EL (cell line): Measurements from ENCODE around the gene UCKL1.
"Not testable (repeated sequence)": the region's sequence is repeated elsewhere in the genome, so short reads cannot be mapped to it uniquely, and the experiment has no call there.

ENCODE experiments used
- DNase-seq: peaks from one replicate; pipeline ENCODE4 v3.0.0-alpha.2; 2016

UCKL1 gene

DNA sequence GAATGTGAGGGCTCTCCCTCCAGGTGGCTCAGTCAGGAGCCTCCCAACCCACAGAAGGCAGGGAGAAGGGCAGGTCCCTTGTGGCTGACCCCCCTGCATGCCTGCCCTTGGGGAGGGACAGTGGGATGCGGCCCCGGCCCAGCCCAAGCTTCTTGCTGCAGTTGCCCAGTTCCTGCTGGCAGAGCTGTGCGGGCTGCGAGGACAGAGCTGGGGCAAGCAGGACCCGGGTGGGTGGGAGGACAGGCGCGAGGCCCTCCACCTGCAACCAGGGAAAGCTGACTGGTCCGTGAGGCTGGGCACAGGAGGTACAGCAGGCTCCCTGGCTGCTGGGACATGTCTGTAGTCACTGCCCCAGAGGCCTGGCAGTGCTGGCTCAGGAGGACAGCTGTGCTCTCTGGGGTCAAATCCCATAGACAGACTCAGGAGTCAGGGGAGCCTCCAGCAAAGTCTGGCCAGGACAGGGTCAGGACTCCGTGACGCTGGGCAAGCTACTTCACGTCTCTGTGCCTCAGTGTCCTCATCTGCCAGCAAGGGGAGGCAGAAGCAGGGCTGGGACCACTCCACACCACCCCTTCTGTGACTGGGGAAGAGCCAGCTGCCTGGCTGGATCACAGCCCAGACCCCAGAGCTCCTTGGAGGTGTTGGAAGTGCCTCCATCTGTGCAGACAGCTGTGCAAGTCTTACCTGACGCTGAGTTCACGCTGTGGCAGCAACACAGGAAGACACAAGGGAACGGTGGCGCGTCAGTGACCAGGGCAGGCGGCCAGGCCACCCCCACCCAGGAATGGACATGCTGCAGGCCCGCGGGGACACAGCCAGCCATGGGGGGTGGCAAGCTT lies 13.0 kb downstream of the UCKL1 start:
- DNase-seq: no peak

DNA sequence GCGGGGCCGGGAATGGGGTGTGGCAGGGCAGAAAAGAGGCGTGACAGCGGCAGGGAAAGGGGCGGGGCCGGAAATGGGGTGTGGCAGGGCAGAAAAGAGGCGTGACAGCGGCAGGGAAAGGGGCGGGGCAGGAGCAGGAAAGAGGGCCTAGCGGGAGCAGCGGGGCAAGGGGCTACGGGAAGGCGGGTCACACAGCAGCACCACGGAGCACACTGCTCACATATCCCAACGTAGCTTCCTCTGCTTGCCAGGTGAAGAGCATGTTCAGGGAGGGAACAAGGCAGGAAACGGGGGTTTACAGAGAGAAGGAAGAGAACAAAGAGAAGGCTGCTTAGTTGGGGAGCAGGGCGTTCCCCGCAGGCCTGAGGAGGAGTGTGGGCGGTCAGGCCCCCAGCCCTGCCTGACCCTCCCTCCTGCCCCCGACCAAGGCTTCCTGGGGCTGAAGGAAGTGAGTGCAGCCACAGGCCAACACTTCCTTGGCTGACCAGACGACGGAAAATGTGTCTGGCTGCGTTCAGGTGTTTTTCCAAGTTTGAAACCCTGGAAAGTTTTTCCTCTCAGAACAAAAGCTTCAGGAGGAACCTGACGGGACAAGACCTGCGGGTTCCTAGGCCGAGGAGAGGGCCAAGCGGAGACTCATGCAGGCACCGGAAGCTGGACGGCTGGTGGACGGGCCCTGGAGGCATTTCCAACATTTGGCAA lies 13.8 kb downstream of the UCKL1 start:
- no peak for DNase-seq

DNA sequence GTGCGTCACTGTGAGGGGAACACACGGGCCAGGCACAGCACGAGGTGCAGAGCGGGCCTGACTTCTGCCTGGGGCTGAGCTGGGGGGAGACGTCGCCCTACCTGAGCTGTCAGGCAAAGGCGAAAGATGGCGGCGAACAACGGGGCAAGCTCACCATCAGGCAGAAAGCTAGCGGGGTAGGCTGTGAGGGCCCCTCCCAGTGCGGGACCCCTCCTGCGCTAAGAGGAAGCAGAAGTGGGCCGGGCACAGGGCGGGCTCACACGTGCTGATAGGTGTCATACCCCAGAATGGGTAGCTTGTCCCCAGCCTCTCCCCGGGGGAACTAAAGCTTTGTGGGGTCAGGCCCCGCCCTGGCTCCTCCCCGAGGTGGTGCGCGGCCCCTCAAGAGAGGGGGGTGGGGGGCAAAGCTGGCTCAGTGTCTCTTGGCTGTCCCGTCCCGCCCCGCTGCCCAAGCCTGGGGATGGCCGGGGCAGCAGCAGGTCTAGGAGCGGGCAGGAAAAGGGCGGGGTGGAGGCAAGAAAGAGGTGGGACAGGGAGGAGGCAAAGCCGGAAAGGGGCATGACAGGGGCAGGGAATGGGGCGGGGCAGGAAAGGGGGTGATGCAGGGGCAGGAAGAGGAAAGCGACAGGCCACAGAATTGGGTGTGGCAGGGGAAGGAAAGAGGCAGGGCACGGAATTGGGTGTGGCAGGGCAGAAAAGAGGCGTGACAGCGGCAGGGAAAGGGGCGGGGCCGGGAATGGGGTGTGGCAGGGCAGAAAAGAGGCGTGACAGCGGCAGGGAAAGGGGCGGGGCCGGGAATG lies 14.7 kb downstream of the UCKL1 start:
- no peak for DNase-seq

DNA sequence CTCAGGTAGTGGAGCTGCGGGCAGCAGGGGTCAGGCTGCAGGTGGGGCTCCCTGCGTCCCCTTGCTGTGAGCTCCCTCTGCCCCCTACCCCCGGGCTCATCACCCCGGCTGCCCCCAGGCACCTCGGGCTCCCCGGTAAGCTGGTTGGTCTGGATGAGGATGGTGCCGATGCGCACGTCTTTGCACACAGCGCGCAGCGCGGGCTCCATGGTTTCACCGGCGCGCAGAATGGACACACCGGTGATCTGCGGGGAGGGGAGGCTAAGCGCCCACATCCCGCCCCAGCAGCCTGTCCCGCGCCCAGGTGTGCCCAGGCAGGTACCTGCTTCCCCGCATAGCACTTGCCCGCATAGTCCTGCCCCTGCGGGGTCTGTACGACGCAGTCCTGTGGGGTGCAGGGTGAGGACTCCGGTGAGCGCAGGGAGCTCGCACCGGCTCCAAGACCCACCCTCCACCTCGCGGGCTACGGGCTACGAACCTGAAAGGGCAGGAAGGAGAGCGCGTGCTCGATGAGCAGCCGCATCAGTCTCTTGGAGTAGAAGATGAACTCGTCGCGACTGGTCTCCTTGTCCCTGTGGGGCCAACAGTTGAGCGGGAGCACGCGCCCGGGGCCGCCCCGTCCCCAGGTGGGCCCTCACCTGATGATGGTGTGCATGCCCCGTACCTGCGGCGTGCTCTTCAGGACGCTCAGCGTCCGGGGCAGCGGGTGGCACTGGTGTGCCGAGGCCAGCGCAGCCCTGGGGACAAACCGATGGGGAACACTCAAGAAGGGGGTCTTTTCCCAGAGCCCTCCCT lies 15.5 kb downstream of the UCKL1 start:
- DNase-seq: no peak

DNA sequence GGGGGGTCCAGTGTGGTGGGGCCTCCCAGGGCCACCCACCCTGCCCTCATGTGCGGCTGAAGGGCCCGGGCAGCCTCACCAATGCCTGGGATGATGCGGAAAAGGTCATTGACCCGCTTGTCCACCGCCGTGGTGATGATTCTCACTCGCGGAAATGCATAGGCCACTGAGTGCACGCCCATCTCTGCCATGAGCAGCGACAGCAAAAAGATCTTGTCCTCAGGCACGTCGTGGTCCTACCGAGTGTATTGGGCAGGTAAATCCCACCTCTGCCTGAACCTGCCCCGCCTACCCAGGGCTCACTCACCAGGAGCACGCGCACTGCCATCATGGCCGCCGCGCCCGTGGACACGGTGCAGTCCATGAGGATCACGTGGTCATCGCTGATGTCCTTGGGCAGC lies 16.1 kb downstream of the UCKL1 start:
- DNase-seq: no peak

DNA sequence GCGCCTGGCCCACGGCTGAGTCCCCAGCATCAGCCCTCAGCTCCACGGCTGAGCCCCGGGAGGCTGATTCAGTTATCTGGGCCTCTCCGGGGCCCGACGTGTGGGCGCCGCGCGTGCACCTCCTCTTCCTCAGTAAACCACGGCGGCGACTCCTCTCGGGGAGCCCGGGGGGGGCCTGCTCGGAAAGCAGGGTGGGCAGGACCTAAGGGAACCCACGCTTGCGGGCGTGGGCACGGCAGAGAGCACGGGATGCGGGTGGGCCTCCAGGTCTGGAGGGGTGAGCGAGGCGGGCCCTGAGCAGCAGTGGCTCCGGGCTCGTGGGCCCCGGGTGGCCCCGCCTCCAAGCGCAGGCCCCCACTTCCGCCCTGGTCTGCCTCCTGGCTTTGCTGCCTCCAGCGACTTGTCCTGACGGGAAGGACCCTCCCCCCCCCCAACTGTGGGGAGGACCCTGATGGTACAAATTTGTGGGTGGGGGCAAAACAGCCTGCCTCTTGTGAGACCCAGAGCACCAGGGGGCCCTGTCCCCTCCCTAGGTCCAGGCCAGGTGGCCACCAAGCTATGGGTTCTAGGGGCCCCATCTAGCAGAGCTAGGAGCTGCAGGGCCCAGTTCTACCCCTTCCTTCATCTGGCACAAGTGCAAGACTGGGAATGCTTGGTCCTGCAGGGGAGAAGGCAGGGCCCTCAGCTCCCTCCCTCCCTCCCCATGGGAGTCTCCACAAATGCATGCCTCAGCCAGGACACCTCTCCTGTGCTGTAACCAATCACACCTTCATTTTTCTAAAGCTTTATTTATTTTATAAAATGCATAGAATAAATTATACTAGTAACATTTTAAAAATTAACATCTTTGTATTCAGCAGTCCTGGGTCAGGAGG lies 16.9 kb downstream of the UCKL1 start:
- DNase-seq: no peak

DNA sequence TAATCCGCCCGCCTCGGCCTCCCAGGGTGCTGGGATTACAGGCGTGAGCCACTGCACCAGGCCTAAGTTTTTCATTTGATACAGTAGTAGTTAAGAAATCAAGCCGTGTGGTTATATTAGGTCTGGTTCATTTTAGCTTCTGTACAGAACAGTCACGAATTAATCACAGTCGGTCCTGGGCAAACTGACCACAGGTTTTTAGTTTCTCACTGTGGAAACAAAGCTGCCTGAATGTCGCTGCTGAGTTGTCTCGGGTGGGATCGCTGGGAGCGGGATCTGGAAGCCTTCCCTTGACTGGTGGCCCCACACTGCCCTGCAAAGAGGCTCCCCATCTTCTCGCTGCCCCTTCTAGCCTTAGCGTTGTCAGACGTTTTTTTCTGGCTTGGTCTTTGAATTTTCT lies 18.6 kb downstream of the UCKL1 start:
- DNase-seq: no peak

DNA sequence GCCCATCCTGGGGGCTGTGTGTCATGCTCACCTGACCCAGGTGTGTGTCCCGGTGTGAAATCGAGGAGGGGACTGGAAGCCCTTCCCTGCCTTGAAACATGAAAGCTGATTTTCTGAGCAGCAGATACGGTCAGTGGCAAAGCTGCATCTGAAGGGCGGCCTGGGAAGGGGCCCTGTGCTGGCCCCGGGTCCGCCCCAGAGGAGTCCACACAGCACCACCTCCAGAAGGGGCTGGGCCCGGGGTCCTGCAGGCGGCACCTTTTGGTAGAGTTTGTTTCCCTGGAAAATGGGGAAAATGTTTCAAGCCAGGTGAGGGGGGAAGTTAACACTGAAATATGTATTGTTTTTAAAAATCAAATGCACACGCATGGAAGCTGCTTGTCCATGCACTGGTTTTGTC lies 20.8 kb downstream of the UCKL1 start:
- DNase-seq: no peak

DNA sequence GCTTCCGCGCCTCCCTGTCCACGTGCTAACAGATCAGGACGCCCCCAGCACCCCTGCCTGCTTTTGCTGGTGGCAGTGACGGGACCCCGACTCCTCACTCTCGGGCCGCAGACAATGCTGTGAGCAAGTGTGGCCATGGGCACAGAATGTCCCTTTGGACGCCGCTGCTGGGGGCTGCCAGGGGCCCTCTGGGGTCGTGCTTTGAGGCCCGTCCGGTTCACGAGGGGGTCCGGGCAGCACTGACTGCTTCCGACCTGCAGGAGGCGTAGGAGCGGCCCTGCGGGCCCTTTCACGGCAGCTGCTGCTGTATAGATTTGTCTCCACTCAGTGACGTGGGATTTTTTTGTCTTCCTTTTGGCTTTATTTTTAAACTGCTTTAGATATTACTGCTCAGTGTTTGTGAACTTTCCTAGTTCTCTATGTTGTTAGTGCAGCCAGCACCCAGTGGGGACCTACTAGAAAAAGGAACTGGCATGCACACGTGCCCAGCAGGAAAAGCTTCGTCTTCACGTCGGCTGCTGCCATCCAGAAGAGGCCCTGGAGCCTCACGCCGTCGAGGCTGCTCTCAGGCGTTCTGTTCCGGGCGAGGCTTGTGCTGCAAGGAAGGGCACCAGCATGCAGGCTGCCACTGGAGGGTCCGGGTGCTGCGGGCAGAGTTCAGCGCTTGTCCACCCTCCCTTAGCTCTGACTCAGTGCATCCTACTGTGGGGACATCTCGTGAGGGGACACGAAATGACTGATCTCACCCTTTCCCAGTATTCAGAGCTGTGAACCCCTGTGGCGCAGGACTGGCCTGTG lies 21.7 kb downstream of the UCKL1 start:
- no peak for DNase-seq

DNA sequence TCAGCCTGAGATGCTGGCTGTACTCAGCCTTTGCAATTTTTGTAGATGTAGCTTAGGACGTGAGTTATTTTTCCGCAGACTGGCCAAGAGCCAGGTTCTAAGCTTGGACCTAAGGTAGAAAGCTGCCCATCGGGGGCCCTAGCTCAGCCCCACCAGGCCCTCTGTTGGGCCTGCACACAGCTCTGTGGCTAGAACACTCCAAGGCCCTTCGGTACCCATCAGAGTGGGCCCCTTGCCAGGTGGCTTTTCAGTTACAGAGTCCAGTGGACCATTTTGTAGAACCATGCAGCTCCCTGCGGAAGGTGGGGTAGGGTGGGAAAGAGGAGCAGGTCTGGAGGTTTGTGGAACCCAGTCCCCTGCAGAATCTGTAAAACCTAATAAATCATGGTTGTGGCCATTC lies 22.6 kb downstream of the UCKL1 start:
- DNase-seq: no peak

DNA sequence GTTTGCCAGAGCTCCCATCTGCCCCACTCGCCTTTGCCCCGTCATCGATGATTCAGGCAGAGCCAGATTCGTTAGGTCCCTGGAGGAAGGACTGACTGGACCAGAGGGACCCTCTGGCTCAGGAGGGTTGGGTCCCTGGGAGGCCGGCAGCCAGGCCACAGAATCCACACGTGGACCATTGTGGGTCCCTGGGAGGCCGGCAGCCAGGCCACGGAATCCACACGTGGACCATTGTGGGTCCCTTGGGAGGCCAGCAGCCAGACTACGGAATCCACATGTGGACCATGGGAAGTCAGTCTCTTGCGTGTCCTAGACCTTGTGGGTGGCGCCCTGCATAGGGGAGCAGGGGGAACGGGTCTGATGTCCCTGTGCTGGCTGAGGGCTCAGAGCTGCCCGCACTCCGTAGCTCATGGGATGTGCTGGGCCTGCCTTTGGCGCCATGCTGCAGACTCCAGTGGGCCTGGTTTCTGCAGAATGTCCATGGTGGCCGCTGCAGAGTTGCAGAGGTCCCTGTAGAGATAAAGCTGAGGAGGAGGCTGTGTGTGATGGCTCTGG lies 23.5 kb downstream of the UCKL1 start:
- no peak for DNase-seq

DNA sequence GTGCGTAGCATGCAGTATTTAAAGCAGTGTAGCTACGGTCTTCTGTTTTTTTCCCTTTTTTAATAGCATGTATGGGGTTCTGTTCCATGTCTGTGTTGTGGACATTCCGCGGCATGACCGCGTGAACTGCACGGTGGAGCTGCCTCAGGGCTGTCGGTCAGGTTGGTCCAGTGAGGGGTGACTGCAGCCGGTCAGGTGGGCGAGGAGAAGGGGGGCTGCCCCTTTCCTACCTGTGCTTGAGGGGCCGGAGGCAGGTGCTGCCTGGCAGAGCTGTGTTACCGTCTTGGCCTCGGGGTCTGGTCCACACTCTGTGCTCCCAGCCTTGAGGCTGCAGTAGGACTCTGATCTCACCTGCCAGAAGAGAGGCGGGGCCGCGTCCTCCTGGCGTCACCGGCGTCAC lies 24.5 kb downstream of the UCKL1 start:
- no peak for DNase-seq

DNA sequence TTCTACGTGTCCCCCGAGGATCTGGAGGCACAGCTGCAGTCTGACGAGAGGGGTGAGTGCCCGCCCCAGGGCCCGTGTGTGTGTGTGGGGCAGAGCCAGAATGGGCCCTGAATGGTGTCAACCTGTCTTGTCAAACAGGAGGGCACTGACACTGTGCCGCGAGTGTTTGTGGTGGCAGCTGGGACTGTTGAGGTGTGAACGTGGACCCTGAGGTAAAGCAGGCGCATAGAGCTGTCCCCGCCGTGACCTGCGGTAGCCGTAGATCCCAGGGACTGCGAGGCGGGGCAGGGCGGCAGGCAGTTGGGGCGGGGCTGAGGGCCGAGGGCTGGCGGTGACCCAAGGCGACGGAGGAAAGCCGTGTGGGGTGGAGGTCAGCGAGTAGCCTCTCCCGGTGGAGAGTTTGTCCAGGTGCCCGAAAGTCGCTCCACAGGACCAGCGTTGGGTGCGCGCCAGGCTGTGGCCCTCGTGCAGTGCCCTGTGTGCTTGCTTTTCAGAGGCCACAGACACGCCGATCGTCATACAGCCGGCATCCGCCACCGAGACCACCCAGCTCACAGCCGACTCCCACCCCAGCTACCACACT lies 25.2 kb downstream of the UCKL1 start:
- DNase-seq: no peak

DNA sequence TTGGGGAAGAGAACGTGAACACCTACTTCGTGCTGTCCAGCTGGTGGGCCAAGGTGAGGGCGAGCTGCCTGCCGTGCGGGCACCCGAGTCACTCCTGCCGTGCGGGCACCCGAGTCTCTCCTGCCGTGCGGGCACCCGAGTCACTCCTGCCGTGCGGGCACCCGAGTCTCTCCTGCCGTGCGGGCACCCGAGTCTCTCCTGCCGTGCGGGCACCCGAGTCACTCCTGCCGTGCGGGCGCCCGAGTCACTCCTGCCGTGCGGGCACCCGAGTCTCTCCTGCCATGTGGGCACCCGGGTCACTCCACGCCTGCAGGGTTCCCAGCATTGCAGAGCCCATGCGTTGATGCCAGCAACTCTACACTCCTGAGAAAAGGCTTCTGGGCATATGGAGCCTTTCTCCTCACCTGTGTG lies 26.7 kb downstream of the UCKL1 start:
- not testable (repeated sequence) for DNase-seq

DNA sequence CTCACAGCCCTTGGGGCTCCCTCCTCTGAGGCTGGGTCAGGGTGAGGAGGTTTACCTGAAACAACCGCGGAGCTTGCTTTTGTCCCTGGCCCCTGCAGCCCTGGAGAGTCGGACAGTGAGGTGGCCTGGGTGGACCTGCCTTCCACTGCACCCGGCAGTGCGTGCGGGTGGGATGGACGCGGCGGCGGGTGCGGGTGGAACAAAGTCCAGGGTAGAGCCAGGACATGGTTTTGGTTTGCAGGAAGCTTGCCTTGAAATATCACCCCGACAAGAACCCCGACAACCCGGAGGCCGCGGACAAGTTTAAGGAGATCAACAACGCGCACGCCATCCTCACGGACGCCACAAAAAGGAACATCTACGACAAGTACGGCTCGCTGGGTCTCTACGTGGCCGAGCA lies 27.1 kb downstream of the UCKL1 start:
- DNase-seq: no peak

DNA sequence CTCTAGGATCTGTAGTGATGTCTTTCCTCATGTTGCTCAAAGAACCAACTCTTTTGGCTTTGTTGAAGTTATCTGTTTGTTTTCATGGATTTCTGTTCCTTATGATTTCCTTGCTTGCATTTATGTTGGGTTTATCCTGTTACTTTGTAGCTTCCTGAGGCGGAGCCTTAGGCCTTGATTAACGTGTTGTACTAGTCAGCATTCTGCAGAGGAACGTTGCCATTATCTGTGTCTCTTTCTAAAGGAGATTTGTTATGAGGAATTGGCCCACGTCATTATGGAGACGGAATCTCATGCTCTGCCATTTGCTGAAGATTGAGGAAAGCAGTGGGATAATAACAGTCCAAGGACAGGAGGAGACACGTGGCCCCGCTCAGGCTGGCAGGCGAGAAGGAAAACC lies 29.9 kb downstream of the UCKL1 start:
- no peak for DNase-seq

DNA sequence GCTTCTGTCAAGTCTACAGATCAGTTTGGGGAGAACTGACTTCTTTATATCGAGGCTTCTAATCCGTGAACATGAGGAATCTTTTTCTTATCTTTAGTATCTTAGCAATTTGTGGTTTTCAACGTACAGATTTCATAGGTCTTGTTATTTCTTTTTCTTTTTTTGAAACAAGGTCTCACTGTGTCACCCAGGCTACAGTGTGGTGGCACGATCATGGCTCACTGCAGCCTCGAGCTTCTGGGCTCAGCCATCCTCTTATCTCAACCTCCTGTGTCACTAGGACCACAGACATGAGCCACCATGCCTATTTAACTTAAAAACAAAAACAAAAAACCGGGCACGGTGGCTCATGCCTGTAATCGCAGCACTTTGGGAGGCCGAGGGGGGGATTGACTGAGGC lies 32.0 kb downstream of the UCKL1 start:
- no peak for DNase-seq

DNA sequence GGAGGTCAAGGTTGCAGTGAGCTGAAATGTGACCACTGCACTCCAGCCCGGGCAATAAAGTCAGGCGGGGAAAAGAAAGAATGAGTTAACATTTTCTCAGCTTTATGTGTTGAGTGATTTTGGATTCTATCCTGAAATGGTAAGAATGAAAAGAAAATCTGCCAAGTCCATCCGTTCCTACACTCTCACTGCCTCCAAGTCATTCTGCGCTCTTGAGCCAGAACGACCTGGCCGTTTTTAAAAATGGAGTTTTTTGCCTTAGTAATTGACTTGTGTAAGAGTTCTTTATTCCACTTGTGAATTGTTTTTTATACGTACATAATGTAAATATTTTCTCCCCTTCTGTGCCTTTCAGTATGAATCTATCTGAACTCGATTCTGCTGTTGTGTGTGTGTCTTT lies 32.6 kb downstream of the UCKL1 start:
- no peak for DNase-seq

DNA sequence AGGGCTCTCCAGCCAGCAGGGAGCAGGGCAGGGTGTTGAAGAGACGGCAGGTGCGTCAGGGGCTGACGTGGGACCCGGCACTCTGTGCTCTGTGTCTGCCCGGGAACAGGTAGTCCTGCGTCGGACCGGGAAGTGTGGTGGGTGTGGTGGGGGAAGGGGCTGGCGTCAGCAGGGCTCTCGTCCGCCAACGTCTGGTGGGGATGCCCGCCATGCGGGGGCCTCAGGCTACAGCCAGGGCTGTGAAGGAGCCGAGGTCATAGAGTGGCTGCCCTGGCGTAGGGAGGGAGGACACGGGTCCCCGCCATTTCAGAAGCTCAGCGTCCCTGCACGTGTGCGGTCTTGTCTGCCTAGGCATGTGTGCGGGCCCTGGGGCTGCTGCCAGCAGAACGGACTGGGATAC lies 36.0 kb downstream of the UCKL1 start:
- no peak for DNase-seq

DNA sequence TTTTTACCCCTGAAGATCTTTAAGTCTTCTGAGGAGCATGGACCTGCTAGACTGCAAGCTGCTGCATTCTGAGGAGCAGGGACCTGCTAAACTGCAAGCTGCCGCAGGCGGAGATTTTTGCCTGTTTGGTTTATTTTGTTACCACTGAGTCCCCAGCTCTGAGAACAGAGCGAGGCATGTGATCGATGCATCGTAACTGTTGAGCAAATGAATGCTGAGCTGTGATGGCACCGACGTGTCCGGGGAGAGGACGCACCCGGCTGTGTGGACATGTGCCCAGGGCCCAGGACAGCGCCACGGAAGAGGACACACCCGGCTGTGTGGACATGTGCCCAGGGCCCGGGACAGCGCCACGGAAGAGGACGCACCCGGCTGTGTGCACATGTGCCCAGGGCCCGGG lies 37.1 kb downstream of the UCKL1 start:
- DNase-seq: no peak
